GM18502 (cell line): ENCODE measurements around the gene CXCL10.
"Not testable (repeated sequence)": the region's sequence is repeated elsewhere in the genome, so short reads cannot be mapped to it uniquely, and the experiment has no call there.

ENCODE experiments used
- ATAC-seq: cut with Tn5 transposase; IDR thresholded peaks from one replicate; pipeline ENCODE4 v1.9.1; 2021; ENCODE audit warnings: mild to moderate bottlenecking; ENCODE audit not compliant: unreplicated experiment, poor library complexity

The CXCL10 gene

GRCh38 chr4:76023389-76023788, at the start of gene CXCL10:
CXCL10 (minus strand) TSS chr4:76023497; CDS start chr4:76023431, 66 bp downstream.
- ATAC-seq, result peak; percentile 46

- no peak for ATAC-seq
Observed at GRCh38 chr4:76072760-76073159, 49.5 kb upstream of the CXCL10 start.

GRCh38 chr4:76067652-76068286, 44.5 kb upstream of the CXCL10 start:
- ATAC-seq, result peak; percentile 79

- ATAC-seq, result no peak
Observed at GRCh38 chr4:76066546-76066945, 43.2 kb upstream of the CXCL10 start.

GRCh38 chr4:76061982-76062381, 38.7 kb upstream of the CXCL10 start:
- peak; percentile 66 for ATAC-seq

- ATAC-seq, result no peak
Observed at GRCh38 chr4:76061421-76061820, 38.1 kb upstream of the CXCL10 start.

GRCh38 chr4:76060506-76060905, 37.2 kb upstream of the CXCL10 start:
- ATAC-seq, result no peak

- no peak for ATAC-seq
Observed at GRCh38 chr4:76059750-76060149, 36.5 kb upstream of the CXCL10 start.

GRCh38 chr4:76058888-76059426, 35.7 kb upstream of the CXCL10 start:
- ATAC-seq, result peak; percentile 33

GRCh38 chr4:76058302-76058701, 35.0 kb upstream of the CXCL10 start:
- ATAC-seq, result peak; percentile 54

- no peak for ATAC-seq
Observed at GRCh38 chr4:76055421-76055820, 32.1 kb upstream of the CXCL10 start.

- peak; percentile 96 for ATAC-seq
Observed at GRCh38 chr4:76055016-76055415, 31.7 kb upstream of the CXCL10 start.

- no peak for ATAC-seq
Observed at GRCh38 chr4:76053730-76054129, 30.4 kb upstream of the CXCL10 start.

GRCh38 chr4:76050560-76051050, 27.3 kb upstream of the CXCL10 start:
- ATAC-seq, result not testable (repeated sequence)

- not testable (repeated sequence) for ATAC-seq
Observed at GRCh38 chr4:76049860-76050416, 26.6 kb upstream of the CXCL10 start.

GRCh38 chr4:76044686-76045085, 21.4 kb upstream of the CXCL10 start:
- not testable (repeated sequence) for ATAC-seq

- not testable (repeated sequence) for ATAC-seq
Observed at GRCh38 chr4:76043306-76043705, 20.0 kb upstream of the CXCL10 start.

- not testable (repeated sequence) for ATAC-seq
Observed at GRCh38 chr4:76042241-76042998, 19.1 kb upstream of the CXCL10 start.

GRCh38 chr4:76036855-76037254, 13.6 kb upstream of the CXCL10 start:
- ATAC-seq, result no peak

GRCh38 chr4:76035799-76036380, 12.6 kb upstream of the CXCL10 start, which contains the start of gene CXCL11:
CXCL11 (minus strand) TSS chr4:76036070; CDS start chr4:76035987, 83 bp downstream.
- ATAC-seq, result no peak
